OCI-LY3 (cell line): Measurements from ENCODE around the gene C1QTNF12.

ENCODE experiments used
- EZH2phosphoT487 ChIP-seq: fragments of 200-600 bp; shearing (Covaris generic); IDR thresholded peaks from 2 replicates; pipeline ENCODE4 v1.6.1; 2018; ENCODE audit warnings: antibody characterized with exemption, mixed run types, low read depth
- TF ChIP-seq, protein P1 (sequence below): fragments of 200-600, 300-600 bp; sonication (generic); IDR thresholded peaks from 2 replicates; pipeline ENCODE4 v1.5.1; 2014; ENCODE audit warnings: antibody characterized with exemption, low read length, low read depth

DNA sequence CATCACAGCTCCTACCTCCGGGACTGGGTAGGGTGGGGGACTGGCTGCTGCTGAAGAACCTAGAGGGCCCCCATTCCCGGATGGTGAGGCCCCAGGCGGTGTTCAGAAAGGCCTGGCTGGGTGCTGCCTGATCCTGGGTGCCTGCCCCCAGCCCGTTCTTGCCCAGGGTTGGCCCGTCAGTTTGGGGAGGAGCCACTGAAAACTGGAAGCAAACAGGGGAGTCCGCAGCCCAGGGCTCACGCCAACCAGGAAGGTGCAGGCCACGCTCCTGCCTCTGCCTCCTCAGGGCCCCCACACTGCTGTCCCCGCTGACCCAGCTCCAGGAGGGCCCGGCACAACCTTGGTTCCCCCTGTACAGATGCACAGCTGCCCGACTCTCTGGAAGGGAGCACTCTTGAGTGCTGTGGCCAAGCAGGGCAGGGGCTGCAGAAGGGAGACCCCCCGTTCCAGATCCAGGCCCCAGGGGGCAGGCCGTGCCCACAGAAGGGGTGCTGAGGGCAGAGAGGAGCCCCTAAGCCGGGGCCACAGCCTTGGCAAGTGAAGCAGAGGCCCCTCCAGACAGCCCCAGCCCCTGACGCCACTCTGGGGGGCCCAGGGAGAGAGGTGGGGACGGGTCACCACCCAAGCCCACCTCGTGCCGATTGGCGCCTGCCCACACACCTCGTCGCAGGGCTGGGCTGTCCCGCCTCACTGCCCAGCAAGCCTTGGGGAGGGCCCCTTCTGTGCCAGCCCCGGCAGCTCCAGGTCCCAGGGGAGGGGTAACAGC, 5.5 kb downstream of the C1QTNF12 start:
- TF ChIP-seq, protein P1, sequence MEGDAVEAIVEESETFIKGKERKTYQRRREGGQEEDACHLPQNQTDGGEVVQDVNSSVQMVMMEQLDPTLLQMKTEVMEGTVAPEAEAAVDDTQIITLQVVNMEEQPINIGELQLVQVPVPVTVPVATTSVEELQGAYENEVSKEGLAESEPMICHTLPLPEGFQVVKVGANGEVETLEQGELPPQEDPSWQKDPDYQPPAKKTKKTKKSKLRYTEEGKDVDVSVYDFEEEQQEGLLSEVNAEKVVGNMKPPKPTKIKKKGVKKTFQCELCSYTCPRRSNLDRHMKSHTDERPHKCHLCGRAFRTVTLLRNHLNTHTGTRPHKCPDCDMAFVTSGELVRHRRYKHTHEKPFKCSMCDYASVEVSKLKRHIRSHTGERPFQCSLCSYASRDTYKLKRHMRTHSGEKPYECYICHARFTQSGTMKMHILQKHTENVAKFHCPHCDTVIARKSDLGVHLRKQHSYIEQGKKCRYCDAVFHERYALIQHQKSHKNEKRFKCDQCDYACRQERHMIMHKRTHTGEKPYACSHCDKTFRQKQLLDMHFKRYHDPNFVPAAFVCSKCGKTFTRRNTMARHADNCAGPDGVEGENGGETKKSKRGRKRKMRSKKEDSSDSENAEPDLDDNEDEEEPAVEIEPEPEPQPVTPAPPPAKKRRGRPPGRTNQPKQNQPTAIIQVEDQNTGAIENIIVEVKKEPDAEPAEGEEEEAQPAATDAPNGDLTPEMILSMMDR: no peak
- no peak for TF ChIP-seq EZH2phosphoT487
